GM18858 (cell line): ENCODE measurements around the gene DUOX2.
"Not testable (repeated sequence)": the region's sequence is repeated elsewhere in the genome, so short reads cannot be mapped to it uniquely, and the experiment has no call there.

ENCODE experiments used
- ATAC-seq: cut with Tn5 transposase; IDR thresholded peaks from one replicate; pipeline ENCODE4 v1.9.1; 2021; ENCODE audit not compliant: unreplicated experiment

The DUOX2 gene

GRCh38 chr15:45139770-45140169, 25.8 kb upstream of the DUOX2 start:
- ATAC-seq, result no peak

DNA sequence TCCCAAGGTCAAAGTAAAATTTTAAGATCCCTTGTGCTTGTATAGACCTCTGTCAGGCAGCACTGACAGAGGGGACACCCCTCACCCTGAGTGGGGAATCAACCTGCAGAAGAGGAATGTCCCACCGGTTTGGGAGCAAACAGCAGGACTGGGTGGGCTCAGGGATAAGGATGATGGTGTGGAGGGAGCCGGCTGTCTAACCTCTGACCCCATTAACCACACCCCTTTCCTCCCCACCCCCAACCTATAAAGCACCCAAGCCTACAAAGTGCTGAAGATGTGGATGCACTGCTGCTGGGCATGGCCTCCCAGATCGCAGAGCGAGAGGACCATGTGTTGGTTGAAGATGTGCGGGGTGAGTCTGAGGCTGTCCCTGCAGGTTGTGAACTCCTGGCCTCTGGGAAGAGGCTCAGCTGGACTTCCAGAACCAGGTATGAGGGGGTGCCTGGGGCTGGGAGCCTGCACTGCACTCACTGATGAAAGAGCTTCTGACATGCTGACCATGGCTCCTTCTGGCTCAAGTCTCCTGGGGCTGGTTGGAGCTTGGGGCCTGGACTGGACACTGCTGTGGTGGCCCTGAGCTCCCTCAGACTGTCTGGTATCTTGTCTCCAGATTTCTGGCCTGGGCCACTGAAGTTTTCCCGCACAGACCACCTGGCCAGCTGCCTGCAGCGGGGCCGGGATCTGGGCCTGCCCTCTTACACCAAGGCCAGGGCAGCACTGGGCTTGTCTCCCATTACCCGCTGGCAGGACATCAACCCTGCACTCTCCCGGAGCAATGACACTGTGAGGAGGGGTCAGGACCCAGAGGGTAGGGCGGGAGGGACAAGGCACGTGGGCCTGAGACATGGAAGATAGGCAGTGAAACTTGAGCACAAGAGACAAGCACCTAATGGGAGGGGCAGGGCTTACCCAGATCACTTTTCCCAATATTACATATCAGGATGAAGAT, 25.1 kb upstream of the DUOX2 start:
- ATAC-seq, result no peak

GRCh38 chr15:45137703-45138102, 23.7 kb upstream of the DUOX2 start:
- no peak for ATAC-seq

DNA sequence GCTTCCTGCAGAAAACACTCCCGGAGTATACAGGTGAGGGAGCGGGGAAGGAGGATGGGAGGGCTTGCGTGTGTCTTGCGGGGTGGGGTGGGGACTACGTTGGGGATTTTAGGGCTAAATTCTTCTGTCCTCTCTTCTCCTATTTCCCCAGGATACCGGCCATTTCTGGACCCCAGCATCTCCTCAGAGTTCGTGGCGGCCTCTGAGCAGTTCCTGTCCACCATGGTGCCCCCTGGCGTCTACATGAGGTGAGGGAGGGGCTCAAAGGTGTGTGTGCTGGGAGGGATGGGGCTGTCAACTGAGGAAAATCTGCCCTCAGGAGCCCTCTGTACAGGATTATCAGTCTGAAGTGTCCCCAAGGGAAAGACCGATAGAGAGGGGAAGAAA, 22.4 kb upstream of the DUOX2 start:
- no peak for ATAC-seq

GRCh38 chr15:45135705-45136377, 21.9 kb upstream of the DUOX2 start:
- ATAC-seq, result not testable (repeated sequence)

DNA sequence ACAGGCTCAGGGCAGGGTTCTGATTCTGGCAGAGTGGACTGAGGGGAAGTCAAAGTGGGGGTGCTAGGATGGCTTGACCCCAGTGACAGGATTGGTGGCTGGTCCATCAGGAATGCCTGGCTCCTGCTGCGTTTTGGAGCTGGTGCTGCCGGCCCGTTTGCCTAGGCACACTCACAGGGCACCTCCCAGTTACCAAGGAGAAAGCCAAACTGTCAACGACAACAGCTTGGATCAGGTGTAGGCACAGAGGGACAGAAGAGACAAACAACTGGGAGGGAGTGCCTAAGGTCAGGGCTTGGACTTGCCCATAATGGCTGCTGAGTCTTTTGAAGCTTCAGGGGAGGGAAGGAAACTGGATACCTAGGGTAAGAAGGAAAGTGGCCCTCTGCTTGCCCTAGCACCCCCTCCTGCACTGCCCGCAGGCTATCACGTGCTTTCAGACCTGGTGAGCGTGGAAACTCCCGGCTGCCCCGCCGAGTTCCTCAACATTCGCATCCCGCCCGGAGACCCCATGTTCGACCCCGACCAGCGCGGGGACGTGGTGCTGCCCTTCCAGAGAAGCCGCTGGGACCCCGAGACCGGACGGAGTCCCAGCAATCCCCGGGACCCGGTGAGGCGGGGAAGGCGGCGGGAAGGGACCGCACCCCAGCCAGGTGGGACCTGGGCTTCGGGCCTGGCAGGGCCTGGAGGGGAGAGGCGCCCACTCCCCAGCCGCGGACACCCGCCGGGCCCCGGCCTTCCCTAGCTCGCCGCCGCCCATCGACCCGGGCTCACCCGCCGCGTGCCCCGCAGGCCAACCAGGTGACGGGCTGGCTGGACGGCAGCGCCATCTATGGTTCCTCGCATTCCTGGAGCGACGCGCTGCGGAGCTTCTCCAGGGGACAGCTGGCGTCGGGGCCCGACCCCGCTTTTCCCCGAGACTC, 21.0 kb upstream of the DUOX2 start:
- no peak for ATAC-seq

DNA sequence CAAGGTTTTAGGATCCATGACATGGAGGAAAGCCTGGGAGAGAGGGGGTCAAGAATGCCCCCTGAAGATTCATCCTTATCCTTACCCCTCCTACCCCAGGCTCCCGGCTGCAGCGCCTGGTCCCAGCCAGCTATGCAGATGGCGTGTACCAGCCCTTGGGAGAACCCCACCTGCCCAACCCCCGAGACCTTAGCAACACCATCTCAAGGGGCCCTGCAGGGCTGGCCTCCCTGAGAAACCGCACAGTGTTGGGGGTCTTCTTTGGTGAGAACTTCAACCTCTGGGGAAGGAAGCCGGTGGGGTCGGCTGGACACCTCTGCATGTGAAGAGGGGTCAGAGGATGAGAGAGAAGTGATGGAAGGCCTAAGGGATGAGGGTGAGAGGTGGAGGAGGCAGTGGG, 20.1 kb upstream of the DUOX2 start:
- no peak for ATAC-seq

- ATAC-seq, result no peak
Measured at GRCh38 chr15:45133561-45133920, 19.6 kb upstream of the DUOX2 start.

DNA sequence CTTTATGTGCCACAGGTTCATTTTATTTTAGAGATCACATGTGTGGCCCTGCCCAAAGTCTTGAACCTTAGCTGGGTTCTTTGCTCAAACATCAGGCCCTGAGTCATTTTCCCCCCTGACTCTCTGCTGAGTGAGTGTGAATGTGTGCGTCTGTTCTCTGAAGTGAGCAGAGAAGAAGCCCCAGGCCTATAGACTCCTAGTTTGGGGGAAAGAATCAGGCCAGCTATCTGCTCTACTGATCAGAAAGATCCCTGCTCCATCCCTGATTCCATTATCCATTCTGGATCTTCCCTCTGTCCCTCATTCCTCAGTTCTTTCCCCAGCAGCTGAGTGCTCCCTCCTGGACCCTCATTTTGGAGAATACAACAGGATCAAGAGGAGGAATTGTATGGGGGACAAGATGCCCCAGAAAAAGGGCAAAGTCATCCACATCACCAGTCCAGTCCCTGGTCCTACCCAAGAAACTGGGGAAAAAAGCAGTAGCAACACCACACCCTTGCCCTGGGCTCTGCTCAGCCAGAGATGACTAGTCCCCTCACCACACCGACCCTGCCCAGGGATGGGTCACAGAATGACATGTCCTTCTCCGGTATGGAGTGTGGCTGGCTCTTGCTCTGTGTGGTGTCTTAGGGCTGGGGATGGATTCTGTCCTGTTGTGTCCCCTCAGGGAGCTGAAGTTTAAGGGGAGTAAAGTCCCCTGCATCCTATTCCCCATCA, 19.0 kb upstream of the DUOX2 start:
- no peak for ATAC-seq

DNA sequence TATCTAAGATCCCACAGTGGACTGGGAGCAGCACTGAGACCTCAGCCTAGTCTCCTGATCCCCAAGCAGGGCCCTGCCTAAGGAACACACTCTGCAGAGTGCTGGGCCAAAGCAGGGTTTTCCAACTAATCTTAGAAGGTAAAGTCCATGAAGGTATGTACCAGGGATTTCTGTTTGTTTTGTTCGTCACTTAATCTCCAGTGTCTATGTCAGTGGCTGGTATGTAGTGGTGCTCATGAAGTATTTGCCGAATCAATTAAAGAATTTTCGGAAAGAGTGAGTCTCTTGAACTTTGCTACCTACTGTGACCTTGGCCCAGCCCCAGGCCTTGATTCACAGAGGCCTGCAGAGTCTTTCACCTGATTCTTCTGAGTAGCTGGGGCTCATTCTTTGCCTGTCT, 17.5 kb upstream of the DUOX2 start:
- no peak for ATAC-seq

DNA sequence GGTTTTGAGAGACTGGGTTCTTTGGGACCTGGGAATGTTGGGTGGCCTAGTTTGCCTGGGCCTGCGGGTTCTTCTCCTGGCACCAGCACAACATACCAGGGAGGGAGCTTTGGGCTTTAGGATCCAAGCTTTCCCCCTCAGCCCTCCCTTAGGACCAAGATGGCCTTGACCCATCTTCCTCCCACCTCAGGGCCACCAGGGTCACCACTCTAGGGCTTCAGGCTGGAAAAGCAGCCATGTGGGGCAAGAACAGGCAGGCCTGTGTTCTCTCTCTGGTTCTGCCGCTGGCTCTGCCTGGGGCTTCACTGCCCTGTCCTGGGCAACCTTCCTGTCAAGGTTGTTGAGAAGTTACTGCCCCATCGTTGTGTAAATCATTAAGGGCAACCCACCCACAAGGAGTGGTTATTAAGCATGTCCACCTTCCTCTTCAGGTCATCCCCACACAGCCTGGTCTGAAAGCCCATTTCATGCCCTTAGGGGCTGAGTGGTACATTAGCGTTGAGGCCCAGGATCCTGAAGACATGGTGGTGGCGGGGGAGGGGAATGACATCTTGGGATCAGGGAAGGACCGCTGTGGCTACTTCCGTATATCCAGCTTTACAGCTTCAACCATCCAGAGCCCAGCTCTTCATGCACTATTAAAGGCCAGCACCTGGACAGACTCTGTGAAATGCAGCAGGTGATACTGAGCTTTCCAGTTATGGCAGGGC, 16.5 kb upstream of the DUOX2 start:
- ATAC-seq, result no peak

DNA sequence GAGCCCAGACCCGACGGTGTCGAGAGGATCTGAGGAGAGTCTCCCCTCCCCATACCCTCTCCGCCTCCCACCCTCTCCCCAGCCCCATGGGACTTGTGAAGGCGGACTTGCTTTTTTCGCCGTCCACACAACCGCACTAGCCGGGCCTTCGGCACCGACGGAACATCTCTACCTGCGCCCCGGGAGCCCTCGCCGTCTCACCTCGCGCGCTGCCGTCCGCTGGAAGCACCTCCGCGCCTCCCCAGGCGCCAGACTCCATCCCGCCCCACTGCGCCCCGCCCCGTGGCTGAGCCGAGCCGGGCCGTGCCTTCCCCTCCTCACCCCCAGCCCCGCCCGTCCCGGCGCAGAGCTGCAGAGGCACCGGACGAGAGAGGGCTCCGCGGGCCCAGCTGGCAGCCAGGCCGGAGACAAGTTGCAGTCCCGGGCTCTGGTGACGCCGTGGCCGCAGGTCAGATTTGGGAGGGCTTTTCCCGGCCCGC, 15.7 kb upstream of the DUOX2 start, which contains the start of the genes DUOX1 and DUOXA1:
Gene DUOX1, plus strand, starts transcription at position 344 of the 479 bp plus-strand sequence. CDS start 1,973 bp downstream, outside the sequence.
Gene DUOXA1, minus strand, starts transcription at position 229 of the 479 bp plus-strand sequence. CDS start 6,865 bp downstream, outside the sequence.
- ATAC-seq, result no peak

DNA sequence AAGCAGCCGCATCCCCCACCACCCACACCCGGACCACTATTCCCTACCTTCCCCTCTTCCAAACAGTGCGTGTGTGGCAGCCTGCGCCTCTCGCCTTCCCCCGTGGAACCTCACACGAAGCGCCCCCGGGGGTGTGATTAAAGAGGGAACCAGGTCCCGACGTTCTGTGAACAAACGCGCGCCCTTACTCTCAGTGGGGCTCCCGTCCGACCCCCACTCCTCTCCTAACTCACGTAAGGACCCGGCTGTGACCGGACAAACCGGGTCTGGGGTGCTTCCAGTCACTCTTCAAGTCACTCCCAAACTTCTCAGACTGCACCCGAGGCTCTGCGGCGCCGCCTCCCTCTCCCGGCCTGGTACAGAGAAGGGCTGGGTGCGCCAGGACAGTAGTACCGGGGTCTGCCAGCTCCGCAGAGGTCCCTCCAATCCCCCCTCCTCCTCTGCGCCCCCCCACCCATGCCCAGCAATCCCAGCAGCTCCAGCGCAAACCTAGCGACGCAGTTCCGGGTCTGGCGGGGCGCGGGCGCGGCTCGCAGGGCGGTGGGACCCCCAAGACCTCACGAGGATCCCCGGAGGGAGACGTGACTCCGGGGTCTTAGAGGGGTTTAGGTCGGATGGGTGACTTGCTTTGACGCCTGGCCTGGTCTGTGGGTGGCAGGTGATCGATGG, 15.1 kb upstream of the DUOX2 start:
- ATAC-seq, result no peak

- no peak for ATAC-seq
Measured at GRCh38 chr15:45126535-45127158, 12.7 kb upstream of the DUOX2 start.

- no peak for ATAC-seq
Measured at GRCh38 chr15:45123397-45123796, 9.4 kb upstream of the DUOX2 start.

- no peak for ATAC-seq
Measured at GRCh38 chr15:45122719-45123118, 8.7 kb upstream of the DUOX2 start.

DNA sequence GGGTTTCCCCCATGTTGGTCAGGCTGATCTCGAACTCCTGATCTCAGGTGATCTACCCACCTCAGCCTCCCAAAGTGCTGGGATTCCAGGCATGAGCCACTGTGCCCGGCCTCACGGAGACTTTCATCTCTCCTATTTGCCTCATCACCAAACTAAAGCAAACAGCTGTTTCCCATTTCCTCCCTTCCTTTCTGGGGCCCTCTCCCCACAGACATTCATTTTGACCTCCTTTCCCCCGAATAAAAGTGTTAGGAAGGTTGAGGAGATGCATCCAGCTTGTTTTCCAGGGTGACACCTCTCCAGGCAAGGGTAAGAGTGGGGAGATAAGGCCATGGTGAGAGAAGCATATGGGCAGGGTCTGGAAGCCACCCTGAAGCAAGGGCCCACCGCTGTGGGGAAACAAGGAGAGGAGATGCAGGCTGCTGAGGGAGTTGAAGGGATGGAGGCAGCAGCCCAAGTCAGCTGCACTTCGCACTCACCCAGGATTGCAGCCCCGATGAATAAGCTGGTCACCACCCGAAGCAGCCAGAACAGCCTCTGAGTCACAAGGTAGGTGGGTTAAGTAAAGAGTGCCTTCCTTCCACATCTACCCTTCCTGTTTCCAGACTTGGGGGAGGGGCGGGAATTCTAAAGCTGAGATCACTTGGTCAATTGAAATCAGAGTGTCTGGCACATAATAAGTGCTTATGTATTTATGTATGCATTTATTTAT, 7.9 kb upstream of the DUOX2 start:
- no peak for ATAC-seq

DNA sequence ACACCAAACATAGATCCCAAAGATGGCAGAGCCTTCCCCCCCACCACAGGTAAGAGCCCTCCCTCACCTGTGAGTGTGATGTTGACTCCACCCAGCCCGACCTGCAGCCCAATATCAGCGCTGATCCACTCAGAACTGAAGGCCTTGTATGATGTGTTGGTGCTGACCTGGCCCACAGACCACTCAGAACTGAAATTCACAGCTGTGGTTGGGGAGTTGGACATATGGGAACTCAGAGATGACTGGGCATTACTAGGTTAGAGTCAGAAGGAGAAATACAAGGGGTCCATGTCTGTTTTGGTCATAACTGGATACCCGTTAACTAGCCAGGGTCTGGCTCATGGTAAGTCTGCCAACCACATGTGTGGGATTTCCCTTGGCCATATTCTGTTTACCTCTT, 7.0 kb upstream of the DUOX2 start:
- ATAC-seq, result no peak
